GM12891 (cell line): ENCODE results near the gene PTPRS.

ENCODE experiments used
- POLR2A ChIP-seq: IDR thresholded peaks from 2 replicates; pipeline ENCODE4 v1.6.1; 2011; ENCODE audit warnings: low read depth, low read length, control low read depth
- POLR2AphosphoS5 ChIP-seq: IDR thresholded peaks from 2 replicates; pipeline ENCODE4 v1.6.1; 2011; ENCODE audit warnings: low read depth, low read length, control low read depth
- TAF1 ChIP-seq: IDR thresholded peaks from 2 replicates; pipeline ENCODE4 v1.6.1; 2011; ENCODE audit warnings: low read depth, low read length, control low read depth

GRCh38 chr19:5335593-5335992 is 5.0 kb downstream of the PTPRS start:
- TF ChIP-seq POLR2AphosphoS5: no peak
- TF ChIP-seq TAF1: no peak
- no peak for TF ChIP-seq POLR2A
